ENCODE measurements around the gene PLSCR1. TPM values are rescaled to one million over a fixed set of nuclear protein-coding genes. Genes with fewer than 3 reads are reported as not detected.

Gene PLSCR1
- total and polyA plus RNA-seq, 2 donors (not counting 1 experiment from before 2014, with no cell fraction given): 16.8 to 44.6 TPM

GRCh38 chr3:146554151-146554760 lies 9.8 kb upstream of the PLSCR1 start:
- DNase-seq (no peak), ATAC-seq (ENCODE audit: low read depth) (no peak)
- Histone ChIP-seq H3K4me3 (ENCODE audit: control extremely low read depth in 1 of 5, extremely low read depth in 1 of 5, insufficient read depth in 1 of 5, low read depth in 2 of 5, low read length in 4 of 5) (peak overlapping the region in 1 of 5 experiments; percentile 7), H3K4me2 (replicated peaks; ENCODE audit: low read depth, low read length, poor library complexity, severe bottlenecking) (no peak overlapping the region), H4K20me1 (ENCODE audit: control insufficient read depth, insufficient read depth, low read length, poor library complexity, severe bottlenecking) (no peaks in the 10 kb centered on the region), H3K9me3 (ENCODE audit: control extremely low read depth in 1 of 3, control insufficient read depth in 2 of 3, insufficient read depth in 1 of 3, low read length in 2 of 3) (no peaks in the 10 kb centered on the region), H3K9ac (ENCODE audit: low read length) (no peak overlapping the region), H3K79me2 (ENCODE audit: control insufficient read depth, insufficient read depth, low read length) (no peaks in the 10 kb centered on the region), H3K4me1 (ENCODE audit: control insufficient read depth in 2 of 2, insufficient read depth in 2 of 2, low read length in 2 of 2) (no peaks in the 10 kb centered on the region), H2AFZ (ENCODE audit: insufficient read depth, low read depth, low read length, poor library complexity, severe bottlenecking) (no peak overlapping the region), H3K36me3 (replicated peaks in 1 of 2; ENCODE audit: control extremely low read depth in 1 of 2, control insufficient read depth in 1 of 2, extremely low read depth in 1 of 2, insufficient read depth in 2 of 2, low read length in 1 of 2) (no peaks in the 10 kb centered on the region), H3K27ac (ENCODE audit: low read length in 2 of 2) (no peak overlapping the region), H3K27me3 (replicated peaks in 1 of 4; ENCODE audit: control extremely low read depth in 1 of 4, control insufficient read depth in 3 of 4, insufficient read depth in 4 of 4, low read length in 3 of 4) (no peaks in the 10 kb centered on the region)
- 86% methylated on average over 4 of the region's 7 CpGs for WGBS (ENCODE audit: insufficient coverage)
- no peak for TF ChIP-seq EZH2 (IDR thresholded peaks at IDR 0.05; ENCODE audit: borderline replicate concordance, insufficient read depth, low read depth, low read length, poor library complexity, severe bottlenecking)
- intact Hi-C loops (cut with micrococcal nuclease): no loop called here
- Mint-ChIP-seq H3K27ac (no peak overlapping the region), H3K27me3 (no peaks in the 10 kb centered on the region), H3K9me3 (ENCODE audit: insufficient read depth) (no peaks in the 10 kb centered on the region), H3K4me3 (no peak overlapping the region), H3K4me1 (peaks cover 7% of the 10 kb centered on the region)
- CTCF ChIA-PET: interaction anchor here (1.1 kb wide), 1 partner anchor 23 kb away, joined by 5 read pairs; no protein-coding TSS in a partner anchor
- POLR2A ChIA-PET: no interaction called here

DNA sequence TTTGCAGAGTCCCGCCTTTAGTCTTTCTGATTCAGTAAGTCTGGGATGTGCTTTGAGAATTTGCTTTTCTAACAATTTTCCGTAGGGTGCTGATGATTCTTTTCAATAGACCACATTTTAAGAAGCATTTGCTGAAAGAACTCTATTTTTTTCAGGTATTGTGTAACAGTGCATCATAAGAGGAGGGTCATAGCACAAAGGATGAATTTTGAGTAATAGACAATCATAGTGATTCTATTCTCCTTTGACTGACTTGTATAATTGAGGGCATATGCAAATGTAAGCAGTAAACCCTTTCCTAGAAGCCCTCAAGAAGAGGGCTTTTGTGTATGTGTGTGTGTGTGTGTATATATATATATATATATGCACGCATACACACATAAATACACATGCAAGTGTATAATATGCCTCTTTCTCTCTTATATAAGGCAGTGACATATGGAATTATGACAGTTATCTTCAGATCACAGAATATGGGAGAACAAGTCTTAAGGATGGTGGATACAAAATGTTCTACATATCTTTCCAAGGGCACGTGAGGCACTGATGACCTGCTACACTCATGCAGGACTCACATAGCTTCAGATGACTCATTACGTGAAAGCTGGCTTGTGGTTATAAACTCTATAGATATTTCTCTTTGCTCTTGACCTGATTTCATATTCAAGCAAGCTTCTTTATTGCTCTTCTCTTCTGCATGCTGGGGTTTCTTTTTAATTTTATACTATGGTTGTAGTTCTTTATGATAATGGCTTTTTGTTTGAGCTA lies 6.5 kb upstream of the PLSCR1 start:
- CTCF ChIA-PET: no interaction called here

More for the DNA sequence above, 6.5 kb upstream of the PLSCR1 start:
- Histone ChIP-seq H3K9ac (ENCODE audit: low read length) (no peak overlapping the region), H3K27me3 (replicated peaks in 1 of 4; ENCODE audit: control extremely low read depth in 1 of 4, control insufficient read depth in 3 of 4, insufficient read depth in 4 of 4, low read length in 3 of 4) (no peaks in the 10 kb centered on the region), H4K20me1 (ENCODE audit: control insufficient read depth, insufficient read depth, low read length, poor library complexity, severe bottlenecking) (no peaks in the 10 kb centered on the region), H3K4me3 (ENCODE audit: control extremely low read depth in 1 of 5, extremely low read depth in 1 of 5, insufficient read depth in 1 of 5, low read depth in 2 of 5, low read length in 4 of 5) (no peak overlapping the region), H3K4me1 (ENCODE audit: control insufficient read depth in 2 of 2, insufficient read depth in 2 of 2, low read length in 2 of 2) (no peaks in the 10 kb centered on the region), H3K36me3 (replicated peaks in 1 of 2; ENCODE audit: control extremely low read depth in 1 of 2, control insufficient read depth in 1 of 2, extremely low read depth in 1 of 2, insufficient read depth in 2 of 2, low read length in 1 of 2) (no peaks in the 10 kb centered on the region), H3K9me3 (ENCODE audit: control extremely low read depth in 1 of 3, control insufficient read depth in 2 of 3, insufficient read depth in 1 of 3, low read length in 2 of 3) (no peaks in the 10 kb centered on the region), H3K4me2 (replicated peaks; ENCODE audit: low read depth, low read length, poor library complexity, severe bottlenecking) (no peak overlapping the region), H3K79me2 (ENCODE audit: control insufficient read depth, insufficient read depth, low read length) (no peaks in the 10 kb centered on the region), H3K27ac (ENCODE audit: low read length in 2 of 2) (no peak overlapping the region), H2AFZ (ENCODE audit: insufficient read depth, low read depth, low read length, poor library complexity, severe bottlenecking) (no peak overlapping the region)
- intact Hi-C loops (cut with micrococcal nuclease): no loop called here
- DNase-seq (no peak), ATAC-seq (ENCODE audit: low read depth) (no peak)
- WGBS (ENCODE audit: insufficient coverage): no CpG with 5 or more reads among the region's 5 CpGs
- Mint-ChIP-seq H3K27ac (no peak overlapping the region), H3K27me3 (no peaks in the 10 kb centered on the region), H3K4me3 (no peak overlapping the region), H3K4me1 (peaks cover 19% of the 10 kb centered on the region), H3K9me3 (ENCODE audit: insufficient read depth) (no peaks in the 10 kb centered on the region)
- no peak for TF ChIP-seq EZH2 (IDR thresholded peaks at IDR 0.05; ENCODE audit: borderline replicate concordance, insufficient read depth, low read depth, low read length, poor library complexity, severe bottlenecking)
- TF ChIP-seq, protein P1, sequence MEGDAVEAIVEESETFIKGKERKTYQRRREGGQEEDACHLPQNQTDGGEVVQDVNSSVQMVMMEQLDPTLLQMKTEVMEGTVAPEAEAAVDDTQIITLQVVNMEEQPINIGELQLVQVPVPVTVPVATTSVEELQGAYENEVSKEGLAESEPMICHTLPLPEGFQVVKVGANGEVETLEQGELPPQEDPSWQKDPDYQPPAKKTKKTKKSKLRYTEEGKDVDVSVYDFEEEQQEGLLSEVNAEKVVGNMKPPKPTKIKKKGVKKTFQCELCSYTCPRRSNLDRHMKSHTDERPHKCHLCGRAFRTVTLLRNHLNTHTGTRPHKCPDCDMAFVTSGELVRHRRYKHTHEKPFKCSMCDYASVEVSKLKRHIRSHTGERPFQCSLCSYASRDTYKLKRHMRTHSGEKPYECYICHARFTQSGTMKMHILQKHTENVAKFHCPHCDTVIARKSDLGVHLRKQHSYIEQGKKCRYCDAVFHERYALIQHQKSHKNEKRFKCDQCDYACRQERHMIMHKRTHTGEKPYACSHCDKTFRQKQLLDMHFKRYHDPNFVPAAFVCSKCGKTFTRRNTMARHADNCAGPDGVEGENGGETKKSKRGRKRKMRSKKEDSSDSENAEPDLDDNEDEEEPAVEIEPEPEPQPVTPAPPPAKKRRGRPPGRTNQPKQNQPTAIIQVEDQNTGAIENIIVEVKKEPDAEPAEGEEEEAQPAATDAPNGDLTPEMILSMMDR (IDR thresholded peaks at IDR 0.05): no peak
- POLR2A ChIA-PET: no interaction called here
